Amniotic epithelial cell (primary cell): ENCODE results near the gene SYTL1.

Experiments used
- DNase-seq: peaks from one replicate; pipeline ENCODE4 v3.0.0-alpha.2; 2010; ENCODE audit warnings: low read depth

SYTL1 gene

DNA sequence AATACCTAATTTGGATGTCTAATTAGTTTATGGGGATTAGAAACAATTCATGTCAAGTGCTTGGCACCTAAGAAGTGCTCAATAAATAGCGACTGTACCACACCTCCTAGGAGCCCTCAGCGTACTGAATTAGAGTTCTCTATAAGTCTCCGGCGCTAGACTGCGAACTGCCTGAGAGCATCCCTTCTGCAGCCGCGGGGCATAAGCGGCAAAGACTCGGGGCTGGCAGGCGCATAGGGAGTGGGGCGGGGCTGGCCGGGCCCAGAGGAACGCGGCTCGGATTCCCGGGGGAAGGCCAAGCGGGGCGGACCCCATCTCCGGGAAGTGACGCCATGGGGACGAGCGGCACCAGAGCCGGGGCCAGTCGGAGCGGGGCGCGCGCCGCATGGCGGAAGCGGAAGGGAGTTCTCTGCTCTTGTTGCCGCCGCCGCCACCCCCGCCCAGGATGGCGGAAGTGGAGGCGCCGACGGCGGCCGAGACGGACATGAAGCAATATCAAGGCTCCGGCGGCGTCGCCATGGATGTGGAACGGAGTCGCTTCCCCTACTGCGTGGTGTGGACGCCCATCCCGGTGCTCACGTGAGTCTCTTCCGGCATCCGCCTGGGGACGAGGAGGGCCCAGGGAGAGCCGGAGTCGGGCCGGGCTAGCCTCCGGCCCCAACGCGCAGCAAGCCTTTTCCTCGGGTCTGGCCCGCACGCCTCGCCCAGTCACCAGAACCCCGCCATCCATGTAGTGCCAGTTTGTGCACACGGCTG is 19.8 kb upstream of the SYTL1 start, which contains the start of gene TMEM222:
TMEM222 (plus strand) TSS at position 351 of the 756 bp plus-strand sequence; CDS start at position 386, 35 bp downstream.
- peak; percentile 96 for DNase-seq

DNA sequence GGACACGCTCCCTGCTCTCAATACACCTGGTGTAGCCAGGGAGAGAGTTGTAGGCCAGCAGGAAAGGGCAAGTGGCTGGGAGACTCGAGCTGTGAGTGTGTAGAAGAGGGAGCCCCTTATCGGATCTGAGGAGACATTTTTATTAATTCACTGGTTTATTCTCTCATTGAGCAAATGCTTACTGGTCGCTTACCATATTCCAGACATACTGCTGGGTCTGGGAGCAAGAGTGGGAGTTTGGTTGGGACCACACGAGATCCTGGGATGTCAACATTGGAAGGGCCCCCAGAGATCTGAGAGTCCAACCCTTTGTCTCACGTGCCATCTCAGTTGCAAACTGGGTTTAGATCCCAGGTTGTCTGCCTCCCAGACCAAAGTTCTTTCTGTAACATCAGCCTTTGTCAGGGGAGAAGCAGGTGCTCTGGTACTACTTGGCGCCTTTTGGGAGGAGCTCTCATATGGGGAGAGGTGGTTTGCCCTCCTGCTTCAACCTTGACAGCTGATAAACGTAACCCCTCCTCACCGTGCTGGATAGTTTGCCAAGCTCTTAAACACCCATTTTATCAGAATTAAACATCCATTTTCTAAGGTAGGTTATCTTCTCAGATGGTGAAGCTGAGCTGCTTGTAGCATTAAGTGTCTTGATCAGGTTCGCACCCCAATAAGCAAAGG is 19.1 kb upstream of the SYTL1 start:
- no peak for DNase-seq

DNA sequence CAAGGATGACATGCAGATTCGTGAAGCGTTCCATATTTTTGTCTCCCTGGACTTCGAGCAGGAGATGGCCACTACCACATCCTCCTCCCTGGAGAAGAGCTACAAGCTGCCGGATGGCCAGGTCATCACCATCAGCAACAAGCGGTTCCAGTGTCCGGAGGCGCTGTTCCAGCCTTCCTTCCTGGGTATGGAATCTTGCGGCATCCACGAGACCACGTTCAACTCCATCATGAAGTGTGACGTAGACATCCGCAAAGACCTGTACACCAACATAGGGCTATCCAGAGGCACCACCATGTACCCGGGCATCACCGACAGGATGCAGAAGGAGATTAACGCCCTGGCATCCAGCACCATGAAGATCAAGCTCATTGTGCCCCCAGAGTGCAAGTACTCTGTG is 16.5 kb upstream of the SYTL1 start:
- no peak for DNase-seq

DNA sequence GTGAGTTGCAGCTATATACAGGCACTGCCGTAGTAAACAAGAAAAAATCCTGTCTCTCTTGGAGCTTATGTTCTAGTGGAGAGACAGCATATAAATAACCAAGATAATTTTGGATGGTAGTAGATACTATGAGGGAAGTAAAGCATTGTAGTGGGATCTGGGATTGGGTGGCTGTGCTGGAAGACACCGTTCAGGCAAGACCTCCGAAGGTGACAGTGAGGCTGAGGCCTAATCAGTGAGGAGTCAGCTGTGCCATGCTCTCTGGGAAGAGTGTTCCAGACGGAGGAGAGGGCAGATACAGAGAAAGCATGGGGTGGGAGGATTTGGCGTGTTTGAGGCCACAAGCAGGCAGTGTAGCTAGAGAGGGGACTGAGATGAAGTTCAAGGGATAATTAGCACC is 13.9 kb upstream of the SYTL1 start:
- no peak for DNase-seq

DNA sequence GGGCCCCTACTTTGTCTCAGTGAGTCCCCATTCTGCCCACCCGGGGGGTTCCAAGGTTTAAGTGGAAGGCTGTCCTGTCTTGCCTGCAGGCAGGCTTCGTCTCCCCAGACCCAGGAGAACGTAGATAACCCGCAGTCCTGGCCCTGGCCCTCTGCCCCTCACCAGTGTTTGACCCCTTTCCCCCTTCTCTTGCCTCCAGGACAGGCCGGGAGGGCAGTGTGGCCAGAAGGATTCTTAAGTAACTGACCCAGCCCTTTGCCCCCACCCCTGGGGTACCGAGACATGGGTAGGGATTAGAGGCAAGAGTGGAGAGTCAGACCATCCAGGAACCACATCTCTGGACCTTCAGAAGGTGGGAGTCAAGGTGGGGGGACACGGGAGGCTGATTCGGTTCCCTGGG is 11.0 kb upstream of the SYTL1 start:
- DNase-seq = no peak

DNA sequence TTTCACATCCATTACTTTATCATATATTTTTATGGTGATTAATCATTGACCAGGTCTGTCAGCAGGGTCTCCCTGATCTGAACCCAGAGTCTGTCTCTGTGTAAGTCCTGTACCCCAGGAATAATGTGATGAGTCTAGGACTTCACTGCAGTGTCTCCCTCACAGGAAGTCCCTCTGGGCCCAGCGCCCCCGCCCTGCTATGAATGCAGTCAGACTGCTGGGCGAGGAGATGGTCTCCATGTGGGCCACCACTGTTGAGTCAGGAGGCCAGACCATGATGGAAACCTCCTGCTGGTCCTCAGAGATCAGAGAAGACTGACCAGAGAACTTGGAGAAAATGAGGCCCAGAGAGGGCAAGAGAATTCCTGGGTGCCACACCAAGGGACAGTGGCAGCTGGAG is 10.4 kb upstream of the SYTL1 start:
- no peak for DNase-seq

DNA sequence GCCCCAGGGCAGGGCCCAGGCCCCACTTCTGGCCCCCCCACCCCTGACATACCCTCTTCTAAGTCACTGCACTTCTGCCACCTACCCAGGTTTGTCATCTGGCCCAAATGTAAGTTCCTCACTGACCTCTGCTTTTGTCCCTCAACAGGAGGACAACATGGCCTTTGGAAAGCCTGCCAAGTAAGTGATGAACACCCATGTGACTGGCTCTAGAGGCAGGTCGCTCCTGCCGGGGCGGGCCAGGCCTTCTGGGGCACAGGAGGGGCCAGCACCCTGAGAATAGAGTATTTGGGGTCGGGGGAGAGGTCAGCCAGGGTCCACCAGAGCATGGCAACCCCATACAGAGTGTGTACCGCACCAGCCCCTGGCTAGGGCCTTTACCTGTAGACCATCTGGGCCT is 9.9 kb upstream of the SYTL1 start:
- no peak for DNase-seq

DNA sequence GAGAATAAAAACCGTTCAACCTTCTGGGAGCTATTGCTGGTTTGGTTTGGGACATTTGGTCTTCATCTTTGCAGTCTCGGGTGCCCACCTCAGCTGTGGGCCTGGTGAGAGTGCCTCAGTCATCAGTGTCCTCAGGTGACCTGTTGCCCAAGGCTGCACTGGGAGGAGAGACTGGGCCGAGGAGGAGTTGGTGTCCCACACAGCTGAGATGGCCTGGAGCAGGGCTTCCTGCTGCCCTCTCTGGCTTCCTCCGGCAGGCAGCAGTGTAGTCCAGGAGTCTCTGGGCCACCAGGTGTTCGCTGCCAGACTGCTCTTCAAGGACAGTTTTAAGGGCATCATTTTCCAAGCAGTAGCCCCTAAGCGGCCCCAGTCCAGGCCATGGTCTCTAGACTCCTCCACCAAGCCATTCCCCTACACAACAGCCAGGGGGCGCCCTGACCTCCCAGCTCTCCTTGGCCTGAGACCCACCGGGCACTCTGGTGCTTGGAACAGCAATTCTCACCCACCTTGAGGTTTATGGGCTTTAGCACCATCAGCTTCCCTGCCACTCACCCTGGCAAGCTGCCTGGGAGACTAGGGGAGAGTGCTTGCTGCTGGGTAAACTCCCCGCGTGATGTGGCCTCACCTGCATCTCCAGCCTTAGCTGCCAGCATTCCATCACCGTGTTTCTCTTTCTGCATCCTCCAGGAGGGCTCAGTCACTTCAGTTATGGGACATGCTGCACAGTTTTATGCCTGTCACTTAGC is 9.1 kb upstream of the SYTL1 start:
- DNase-seq = peak; percentile 24

DNA sequence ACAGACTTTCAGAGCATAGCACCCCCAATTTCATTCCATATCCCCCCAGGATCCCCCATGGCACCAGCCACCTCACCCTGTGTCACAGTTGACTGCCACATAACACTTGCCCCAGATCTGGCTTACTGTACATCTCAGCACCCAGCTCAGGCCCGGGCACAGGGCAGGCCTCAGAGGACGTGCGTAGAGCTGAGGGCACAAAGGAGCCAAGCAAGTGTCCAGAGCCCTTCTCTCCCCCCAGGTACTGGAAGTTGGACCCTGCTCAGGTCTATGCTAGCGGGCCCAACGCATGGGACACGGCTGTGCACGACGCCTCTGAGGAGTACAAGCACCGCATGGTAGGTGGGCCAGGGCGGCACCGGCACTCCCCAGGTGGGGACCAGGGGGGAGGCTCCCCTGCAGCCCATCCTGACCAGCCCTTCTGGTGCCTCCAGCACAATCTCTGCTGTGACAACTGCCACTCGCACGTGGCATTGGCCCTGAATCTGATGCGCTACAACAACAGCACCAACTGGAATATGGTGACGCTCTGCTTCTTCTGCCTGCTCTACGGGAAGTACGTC is 8.0 kb upstream of the SYTL1 start:
- no peak for DNase-seq

DNA sequence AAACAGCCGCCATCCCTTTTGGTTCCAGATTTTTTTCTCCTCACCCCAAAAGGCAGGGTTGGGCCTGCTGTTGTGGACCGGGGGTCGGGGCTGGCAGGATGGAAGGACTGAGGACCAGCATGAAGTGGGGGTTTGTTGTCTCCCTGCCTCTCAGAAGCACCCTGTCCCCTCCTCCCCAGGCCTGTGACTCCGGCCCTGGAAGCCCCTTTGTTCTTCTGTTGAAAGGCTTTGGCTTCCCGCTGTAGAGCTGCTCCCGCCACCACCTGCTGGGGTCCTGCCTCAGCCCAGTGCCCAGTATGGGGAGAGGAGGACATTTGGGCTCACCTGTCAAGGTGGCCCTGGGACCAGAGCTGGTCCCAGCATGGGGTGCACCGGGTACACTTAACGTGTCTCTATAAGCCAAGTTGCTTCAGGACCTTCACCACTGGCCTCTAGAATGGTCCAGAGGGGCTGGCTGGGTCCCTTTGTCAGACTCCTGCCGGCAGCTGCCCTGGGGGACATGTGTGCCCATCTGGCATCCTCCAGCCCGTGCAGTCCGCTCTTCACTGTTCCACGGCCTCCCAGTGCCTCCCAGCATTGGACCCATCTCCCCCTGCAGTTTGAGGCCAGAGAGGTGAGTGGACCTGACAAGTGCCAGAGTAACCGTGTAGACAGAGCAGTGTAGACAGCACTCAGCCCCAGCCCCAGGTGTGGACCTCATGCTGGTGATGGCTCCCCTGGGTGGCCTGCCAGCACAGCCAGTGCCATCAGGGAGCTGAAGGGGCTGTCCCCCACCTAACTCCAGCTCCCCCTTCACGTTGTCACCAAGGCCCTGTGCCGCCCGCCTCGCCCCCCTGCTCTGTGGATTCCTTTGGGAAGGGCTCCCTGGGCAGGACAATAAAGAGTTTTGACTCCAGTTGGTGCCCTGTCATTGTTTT is 6.1 kb upstream of the SYTL1 start:
- DNase-seq = no peak

DNA sequence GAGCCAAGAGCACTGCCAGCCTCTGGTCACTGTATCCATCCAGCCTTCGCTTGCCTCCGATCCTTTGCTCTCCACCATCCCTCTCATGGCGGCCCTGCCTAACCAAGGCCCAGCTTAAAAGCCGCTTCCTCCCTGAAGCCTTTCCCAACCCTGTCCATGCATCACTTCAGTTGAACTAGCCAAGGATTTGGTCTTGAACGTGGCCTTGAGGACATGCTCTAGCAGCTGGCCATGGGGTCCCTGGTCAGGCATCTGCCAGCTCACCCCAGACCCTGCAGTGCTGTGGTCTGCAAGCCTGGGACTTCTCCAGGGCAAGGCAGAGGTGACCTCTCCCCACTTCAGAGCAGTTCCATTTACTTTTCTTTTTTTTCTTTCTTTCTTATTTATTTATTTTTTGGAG is 5.1 kb upstream of the SYTL1 start:
- no peak for DNase-seq

DNA sequence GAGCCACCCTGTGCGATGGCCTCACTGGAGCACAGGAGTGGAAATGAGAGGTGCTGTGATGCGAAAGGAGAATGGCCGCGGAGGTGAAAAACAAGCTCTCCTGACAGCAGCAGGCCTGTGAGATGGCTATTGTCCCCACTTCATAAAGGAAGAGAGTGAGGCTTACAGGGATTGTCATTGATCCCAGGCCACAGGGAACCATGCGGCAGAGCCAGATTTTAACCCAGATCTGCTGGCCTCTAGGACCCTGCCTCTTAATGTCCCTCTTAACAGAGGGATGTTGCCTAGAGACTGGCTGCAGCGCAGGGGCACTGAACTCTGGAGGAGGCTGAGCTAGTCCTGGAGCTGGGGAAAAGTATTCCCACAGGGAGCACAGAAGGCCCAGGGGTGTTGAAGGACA is 3.1 kb upstream of the SYTL1 start:
- no peak for DNase-seq

DNA sequence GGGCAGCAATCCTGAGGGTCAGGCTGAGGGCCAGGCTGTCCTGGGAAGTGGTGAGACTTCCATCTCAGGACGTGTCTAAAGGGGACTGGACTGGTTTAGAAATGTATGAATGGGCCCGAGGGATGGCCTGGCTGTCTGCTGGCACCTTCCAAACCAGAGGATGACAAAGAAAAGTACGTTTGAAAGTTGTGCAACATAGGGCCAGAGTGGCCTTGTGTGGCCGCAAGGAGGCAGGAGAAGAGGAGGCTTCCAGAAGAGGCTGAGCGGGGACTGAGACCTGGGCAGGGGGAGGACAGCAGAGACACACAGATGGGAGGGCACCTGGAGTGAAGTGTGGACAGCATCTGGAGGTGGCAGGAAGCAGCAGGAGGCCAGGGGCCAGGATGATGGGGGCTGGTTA is 2.6 kb upstream of the SYTL1 start:
- no peak for DNase-seq

DNA sequence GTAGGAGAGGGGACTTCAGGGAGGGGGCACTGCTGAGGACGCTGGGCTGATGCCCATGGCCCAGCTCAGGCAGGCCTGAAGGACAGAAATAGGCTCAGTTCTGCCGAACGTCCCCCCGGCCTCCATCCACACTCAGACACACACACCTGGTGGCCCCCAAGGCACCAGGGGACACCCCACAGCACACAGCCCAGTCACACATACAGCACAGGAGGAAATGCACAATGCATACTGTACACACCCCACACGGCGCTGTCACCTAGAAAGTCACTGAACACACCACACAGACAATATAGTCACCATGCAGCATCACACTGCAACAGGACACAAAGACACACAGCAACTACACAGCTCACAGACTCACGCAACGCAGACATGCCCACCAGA is 562 bp downstream of the SYTL1 start:
- DNase-seq = no peak

DNA sequence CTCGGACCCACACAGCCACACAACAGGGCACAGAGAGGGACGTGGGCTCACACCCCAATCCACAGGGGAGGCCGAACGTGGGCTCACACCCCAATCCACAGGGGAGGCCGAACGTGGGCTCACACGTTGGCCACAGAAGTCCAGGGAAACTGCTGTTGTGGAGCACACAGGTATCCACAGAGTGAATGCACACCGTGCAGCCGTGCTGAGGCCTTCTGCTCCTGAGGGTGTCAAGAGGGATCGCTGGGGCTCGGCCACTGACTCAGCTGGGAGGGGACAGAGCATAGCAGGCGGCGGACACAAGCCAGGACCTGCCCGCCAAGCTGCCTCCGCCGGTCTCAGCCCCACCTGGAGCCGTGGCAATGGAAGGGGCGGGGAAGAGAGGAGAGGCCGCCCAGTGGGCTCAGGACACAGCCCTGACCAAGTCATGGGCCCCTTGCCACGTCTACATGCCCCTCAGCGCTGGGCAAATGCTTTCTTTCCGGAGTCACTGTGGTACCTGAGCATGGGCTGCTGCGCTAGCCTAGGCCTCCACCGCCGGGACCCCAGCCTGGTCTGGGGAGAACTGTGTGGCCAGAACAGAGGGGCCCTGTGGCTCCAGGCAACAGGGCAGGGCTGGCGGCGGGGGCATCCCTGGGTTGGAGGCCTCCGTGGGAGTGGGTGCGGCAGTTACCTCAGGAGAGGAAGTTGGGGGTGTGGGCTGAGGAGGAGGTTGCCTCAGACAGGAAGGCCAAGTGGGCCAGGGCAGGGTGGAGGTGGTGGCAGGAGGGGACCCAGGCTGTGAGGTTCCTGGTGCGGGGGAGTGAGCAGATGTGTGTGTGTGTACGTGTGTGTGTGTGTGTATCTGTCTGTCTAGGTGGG is 1.2 kb downstream of the SYTL1 start:
- no peak for DNase-seq

DNA sequence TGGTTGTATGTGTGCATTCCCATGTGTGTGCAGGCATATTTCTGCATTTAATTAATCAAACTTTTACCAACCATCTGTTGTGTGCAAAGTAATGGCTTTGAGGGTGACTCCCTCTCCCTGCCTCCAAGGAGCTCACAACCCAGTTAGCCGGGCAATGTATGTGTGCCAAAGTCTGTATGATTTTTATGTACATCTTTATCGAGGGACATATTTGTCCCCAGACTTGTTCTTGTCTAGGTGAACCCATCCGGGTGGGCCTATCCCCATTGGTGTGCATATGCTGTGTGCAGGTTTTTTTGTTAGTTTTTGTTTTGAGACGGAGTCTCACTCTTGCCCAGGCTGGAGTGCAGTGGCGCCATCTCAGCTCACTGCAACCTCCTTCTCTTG is 1.8 kb downstream of the SYTL1 start:
- no peak for DNase-seq

DNA sequence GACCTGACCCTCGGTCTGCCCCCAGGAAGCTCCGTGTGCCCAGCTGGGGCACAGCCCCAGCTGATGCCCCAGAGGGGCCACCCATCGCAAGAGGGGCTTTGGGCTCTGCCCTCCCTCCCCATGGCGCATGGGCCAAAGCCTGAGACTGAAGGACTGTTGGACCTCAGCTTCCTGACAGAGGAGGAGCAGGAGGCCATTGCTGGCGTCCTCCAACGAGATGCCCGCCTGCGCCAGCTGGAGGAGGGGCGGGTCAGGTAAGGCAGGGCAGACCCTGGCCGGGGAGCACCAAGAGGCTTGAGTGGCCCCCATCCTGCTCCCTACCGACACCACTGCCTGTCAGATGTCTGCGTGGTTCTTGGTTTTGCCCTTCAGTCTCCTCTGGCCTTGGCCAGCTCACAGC is 3.5 kb downstream of the SYTL1 start:
- DNase-seq = no peak

DNA sequence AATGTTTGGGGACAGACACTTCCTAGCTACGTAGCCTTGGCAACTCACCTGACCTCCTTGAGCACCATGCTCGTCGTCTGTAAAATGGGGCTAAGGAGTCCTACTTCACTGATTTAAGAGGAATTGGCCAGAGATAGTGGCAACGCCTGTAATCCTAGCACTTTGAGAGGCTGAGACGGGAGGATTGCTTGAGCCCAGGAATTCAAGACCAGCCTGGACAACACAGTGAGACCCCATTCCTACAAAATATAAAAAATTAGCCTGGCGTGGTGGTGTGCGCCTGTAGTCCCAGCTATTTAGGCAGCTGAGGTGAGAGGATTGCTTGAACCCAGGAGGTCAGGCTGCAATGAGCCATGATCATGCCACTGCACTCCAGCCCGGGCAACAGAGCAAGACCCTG is 4.5 kb downstream of the SYTL1 start:
- no peak for DNase-seq

DNA sequence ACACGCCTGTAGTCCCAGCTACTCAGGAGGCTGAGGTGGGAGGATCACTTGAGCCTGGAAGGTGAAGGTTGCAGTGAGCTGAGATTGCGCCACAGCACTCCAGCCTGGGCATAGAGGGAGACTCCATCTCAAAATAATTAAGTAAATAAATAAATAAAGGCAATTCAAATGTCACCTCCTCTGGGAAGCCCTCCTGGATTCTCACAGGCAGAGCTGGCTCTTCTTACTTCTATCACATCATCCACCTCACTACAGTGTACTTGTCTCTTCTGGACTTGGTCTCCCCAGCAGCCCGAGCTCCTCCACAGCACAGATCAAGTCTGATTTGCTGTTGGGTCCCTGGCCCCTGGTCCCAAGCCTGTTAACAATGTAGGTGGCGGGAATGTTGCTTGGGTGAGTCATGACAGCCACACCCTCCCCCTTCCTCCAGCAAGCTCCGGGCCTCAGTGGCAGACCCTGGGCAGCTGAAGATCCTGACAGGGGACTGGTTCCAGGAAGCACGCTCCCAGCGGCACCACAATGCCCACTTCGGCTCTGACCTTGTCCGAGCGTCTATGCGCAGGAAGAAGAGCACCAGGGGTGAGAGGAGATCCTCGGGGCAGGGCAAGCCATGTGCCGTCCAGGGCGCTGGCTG is 5.3 kb downstream of the SYTL1 start:
- no peak for DNase-seq
